ENCODE results near the gene AIFM3.
A peak's percentile ranks its signal among the peaks of the same experiment; 100 is the strongest.
"Not testable (repeated sequence)": the region's sequence is repeated elsewhere in the genome, so short reads cannot be mapped to it uniquely, and the experiment has no call there.

Gene AIFM3

GRCh38 chr22:20937031-20937793 is 29.8 kb upstream of the AIFM3 start:
- H3K79me2 ChIP-seq (ENCODE audit: insufficient read depth, low read length): peaks cover 98% of the 10 kb centered on the region
- no peak overlapping the region for H2AFZ ChIP-seq (ENCODE audit: low read length)
- H3F3A ChIP-seq (ENCODE audit: low read depth): no peaks in the 10 kb centered on the region
- peaks cover 92% of the 10 kb centered on the region for H4K20me1 ChIP-seq (ENCODE audit: insufficient read depth, low read length, poor library complexity, severe bottlenecking)
- no peaks in the 10 kb centered on the region for H3K27me3 ChIP-seq (ENCODE audit: insufficient read depth, low read length, poor library complexity, severe bottlenecking)
- no peak overlapping the region for H3K4me3 ChIP-seq (ENCODE audit: low read length, poor library complexity, severe bottlenecking)
- no peaks in the 10 kb centered on the region for H3K9me2 ChIP-seq (replicated peaks; ENCODE audit: low read depth, low read length)
- TF ChIP-seq CTCF (conservative IDR thresholded peaks at IDR 0.05; ENCODE audit: low read length): no peak
- TF ChIP-seq EZH2phosphoT487 (IDR thresholded peaks at IDR 0.05; ENCODE audit: borderline replicate concordance): no peak
- H3K36me3 ChIP-seq (ENCODE audit: insufficient read depth, low read length): peaks cover 72% of the 10 kb centered on the region
- H3K9me3 ChIP-seq (ENCODE audit: insufficient read depth, low read depth, low read length): no peaks in the 10 kb centered on the region
- H3K9ac ChIP-seq (ENCODE audit: low read depth, low read length, poor library complexity, severe bottlenecking): no peak overlapping the region
- peak overlapping the region; percentile 22 for H3K4me2 ChIP-seq (ENCODE audit: low read depth, low read length, poor library complexity, severe bottlenecking)
- peaks cover 5% of the 10 kb centered on the region for H3K4me1 ChIP-seq (ENCODE audit: insufficient read depth, low read length, poor library complexity, severe bottlenecking)

- Histone ChIP-seq H4K20me1 (ENCODE audit: insufficient read depth, low read length, poor library complexity, severe bottlenecking) (peaks cover 91% of the 10 kb centered on the region), H3K9me3 (ENCODE audit: insufficient read depth, low read depth, low read length) (no peaks in the 10 kb centered on the region), H3K36me3 (ENCODE audit: insufficient read depth, low read length) (peaks cover 80% of the 10 kb centered on the region), H3K9me2 (replicated peaks; ENCODE audit: low read depth, low read length) (no peaks in the 10 kb centered on the region), H2AFZ (ENCODE audit: low read length) (no peak overlapping the region), H3F3A (ENCODE audit: low read depth) (no peaks in the 10 kb centered on the region), H3K4me3 (ENCODE audit: low read length, poor library complexity, severe bottlenecking) (no peak overlapping the region), H3K4me1 (ENCODE audit: insufficient read depth, low read length, poor library complexity, severe bottlenecking) (peaks cover 5% of the 10 kb centered on the region), H3K27me3 (ENCODE audit: insufficient read depth, low read length, poor library complexity, severe bottlenecking) (no peaks in the 10 kb centered on the region), H3K79me2 (ENCODE audit: insufficient read depth, low read length) (peaks cover 98% of the 10 kb centered on the region), H3K9ac (ENCODE audit: low read depth, low read length, poor library complexity, severe bottlenecking) (no peak overlapping the region), H3K4me2 (ENCODE audit: low read depth, low read length, poor library complexity, severe bottlenecking) (peak overlapping the region; percentile 22)
- no peak for TF ChIP-seq EZH2phosphoT487 (IDR thresholded peaks at IDR 0.05; ENCODE audit: borderline replicate concordance)
- no peak for TF ChIP-seq CTCF (conservative IDR thresholded peaks at IDR 0.05; ENCODE audit: low read length)
Observed at GRCh38 chr22:20937794-20938671, 29.0 kb upstream of the AIFM3 start.

- H3K9me2 ChIP-seq (replicated peaks; ENCODE audit: low read depth, low read length); H3K9me3 ChIP-seq (ENCODE audit: insufficient read depth, low read depth, low read length); H3K27me3 ChIP-seq (ENCODE audit: insufficient read depth, low read length, poor library complexity, severe bottlenecking); H3K4me1 ChIP-seq (ENCODE audit: insufficient read depth, low read length, poor library complexity, severe bottlenecking); H3K9ac ChIP-seq (ENCODE audit: low read depth, low read length, poor library complexity, severe bottlenecking); H3F3A ChIP-seq (ENCODE audit: low read depth); H2AFZ ChIP-seq (ENCODE audit: low read length); H3K4me3 ChIP-seq (ENCODE audit: low read length, poor library complexity, severe bottlenecking); H3K4me2 ChIP-seq (ENCODE audit: low read depth, low read length, poor library complexity, severe bottlenecking): not testable (repeated sequence)
- Histone ChIP-seq H3K79me2 (ENCODE audit: insufficient read depth, low read length) (peaks cover 98% of the 10 kb centered on the region), H4K20me1 (ENCODE audit: insufficient read depth, low read length, poor library complexity, severe bottlenecking) (peaks cover 91% of the 10 kb centered on the region), H3K36me3 (ENCODE audit: insufficient read depth, low read length) (peaks cover 78% of the 10 kb centered on the region)
Observed at GRCh38 chr22:20939457-20940185, 27.4 kb upstream of the AIFM3 start.
